Activated CD4-positive, alpha-beta T cell treated with anti-CD3 and anti-CD28 coated beads for 48 hours (primary cell): Measurements from ENCODE around the gene GTF2A1.
"Not testable (repeated sequence)": the region's sequence is repeated elsewhere in the genome, so short reads cannot be mapped to it uniquely, and the experiment has no call there.

Experiments used
- DNase-seq: peaks from one replicate; pipeline ENCODE4 v3.0.0-alpha.2; 2020

Gene GTF2A1

GRCh38 chr14:81224222-81224621, 3.5 kb upstream of the GTF2A1 start:
- DNase-seq: no peak

GRCh38 chr14:81223788-81224187, 3.0 kb upstream of the GTF2A1 start:
- DNase-seq: not testable (repeated sequence)

- DNase-seq: no peak
These were observed 1.9 kb upstream of the GTF2A1 start for GRCh38 chr14:81222691-81223090.

GRCh38 chr14:81222126-81222525, 1.4 kb upstream of the GTF2A1 start:
- DNase-seq: no peak

- DNase-seq: no peak
These were observed 882 bp upstream of the GTF2A1 start for GRCh38 chr14:81221579-81222102.

GRCh38 chr14:81220580-81220829, 254 bp downstream of the GTF2A1 start:
- no peak for DNase-seq

GRCh38 chr14:81219759-81220579, 790 bp downstream of the GTF2A1 start:
- peak; percentile 46 for DNase-seq

- peak; percentile 86 for DNase-seq
These were observed 1.5 kb downstream of the GTF2A1 start for GRCh38 chr14:81219210-81219758.

- peak; percentile 28 for DNase-seq
These were observed 8.9 kb downstream of the GTF2A1 start for GRCh38 chr14:81211844-81212243.

GRCh38 chr14:81209167-81209836, 11.5 kb downstream of the GTF2A1 start:
- DNase-seq: no peak

- no peak for DNase-seq
These were observed 12.3 kb downstream of the GTF2A1 start for GRCh38 chr14:81208489-81208888.

GRCh38 chr14:81206115-81206514, 14.6 kb downstream of the GTF2A1 start:
- no peak for DNase-seq

GRCh38 chr14:81205639-81206038, 15.1 kb downstream of the GTF2A1 start:
- no peak for DNase-seq

- no peak for DNase-seq
These were observed 20.7 kb downstream of the GTF2A1 start for GRCh38 chr14:81200054-81200453.

GRCh38 chr14:81199084-81199483, 21.7 kb downstream of the GTF2A1 start:
- DNase-seq: no peak

GRCh38 chr14:81198651-81199050, 22.1 kb downstream of the GTF2A1 start:
- DNase-seq: no peak

GRCh38 chr14:81193924-81194633, 26.7 kb downstream of the GTF2A1 start:
- DNase-seq: peak; percentile 25

- DNase-seq: no peak
These were observed 28.2 kb downstream of the GTF2A1 start for GRCh38 chr14:81192594-81192993.

- no peak for DNase-seq
These were observed 32.8 kb downstream of the GTF2A1 start for GRCh38 chr14:81187832-81188522.

- no peak for DNase-seq
These were observed 41.1 kb downstream of the GTF2A1 start for GRCh38 chr14:81179631-81180030.

GRCh38 chr14:81178063-81178462, 42.7 kb downstream of the GTF2A1 start:
- no peak for DNase-seq

- DNase-seq: no peak
These were observed 43.5 kb downstream of the GTF2A1 start for GRCh38 chr14:81177225-81177624.

GRCh38 chr14:81176241-81176640, 44.5 kb downstream of the GTF2A1 start:
- no peak for DNase-seq
